AG09309 (cell line): Measurements from ENCODE around the gene SMAD4.
"Not testable (repeated sequence)": the region's sequence is repeated elsewhere in the genome, so short reads cannot be mapped to it uniquely, and the experiment has no call there.

Experiments
- DNase-seq: peaks from one replicate; pipeline ENCODE4 v3.0.0-alpha.2; 2010; ENCODE audit warnings: low read depth
- H3K4me3 ChIP-seq: 2 replicates; pipeline ENCODE4 v1.5.1; 2011; ENCODE audit warnings: mild to moderate bottlenecking, low read depth, low read length, moderate library complexity; ENCODE audit not compliant: control insufficient read depth
- CTCF ChIP-seq: IDR thresholded peaks from 2 replicates; pipeline ENCODE4 v1.5.1; 2011; ENCODE audit warnings: mild to moderate bottlenecking, low read depth, low read length, inconsistent platforms; ENCODE audit not compliant: insufficient read depth, control insufficient read depth; ENCODE audit errors: missing control alignments

SMAD4 gene

GRCh38 chr18:51100385-51101120 lies 70.5 kb downstream of the SMAD4 start:
- H3K4me3 ChIP-seq, result no peak overlapping the region
- no peak for TF ChIP-seq CTCF
- no peak for DNase-seq

GRCh38 chr18:51107082-51107481 lies 77.1 kb downstream of the SMAD4 start:
- TF ChIP-seq CTCF, result no peak
- DNase-seq, result no peak
- no peak overlapping the region for H3K4me3 ChIP-seq

- no peak for TF ChIP-seq CTCF
- no peak for DNase-seq
- H3K4me3 ChIP-seq, result no peak overlapping the region
These were observed 77.7 kb downstream of the SMAD4 start for GRCh38 chr18:51107598-51108305.

GRCh38 chr18:51108330-51108729 lies 78.3 kb downstream of the SMAD4 start:
- no peak for DNase-seq
- H3K4me3 ChIP-seq, result no peak overlapping the region
- TF ChIP-seq CTCF, result no peak

- TF ChIP-seq CTCF, result peak; percentile 98
- no peak for DNase-seq
These were observed 80.2 kb downstream of the SMAD4 start for GRCh38 chr18:51110073-51110797.

GRCh38 chr18:51111633-51112355 lies 81.8 kb downstream of the SMAD4 start:
- not testable (repeated sequence) for H3K4me3 ChIP-seq, DNase-seq

More at GRCh38 chr18:51110073-51110797, 80.2 kb downstream of the SMAD4 start:
- peak overlapping the region; percentile 12; the same call in 1 of the 2 replicates for H3K4me3 ChIP-seq

GRCh38 chr18:51116996-51117395 lies 87.0 kb downstream of the SMAD4 start:
- not testable (repeated sequence) for H3K4me3 ChIP-seq, DNase-seq

GRCh38 chr18:51119561-51119960 lies 89.5 kb downstream of the SMAD4 start:
- not testable (repeated sequence) for DNase-seq, H3K4me3 ChIP-seq

GRCh38 chr18:51119976-51120375 lies 90.0 kb downstream of the SMAD4 start:
- DNase-seq, result not testable (repeated sequence)

More at GRCh38 chr18:51119976-51120375, 90.0 kb downstream of the SMAD4 start:
- not testable (repeated sequence) for H3K4me3 ChIP-seq
